Naive thymus-derived CD4-positive, alpha-beta T cell (primary cell): ENCODE results near the gene ZNF469. TPM values are rescaled to one million over a fixed set of nuclear protein-coding genes. Genes with fewer than 3 reads are reported as not detected.
"Not testable (repeated sequence)": the region's sequence is repeated elsewhere in the genome, so short reads cannot be mapped to it uniquely, and the experiment has no call there.

Experiments used
- ATAC-seq: fragments of 150-1000 bp; cut with Tn5 transposase; 2 replicates; pipeline ENCODE4 v1.10.0; 2021; ENCODE audit warnings: mild to moderate bottlenecking, moderate library complexity
- CTCF ChIA-PET: fragments of 350-600 bp; sonication (Branson Sonifier 250); formaldehyde crosslinking; loops from one replicate; lab custom pipeline; 2021; ENCODE audit warnings: antibody characterized with exemption; lab: Charles Lee
- POLR2A ChIA-PET: fragments of 350-600 bp; sonication (Branson Sonifier 250); formaldehyde crosslinking; loops from one replicate; lab custom pipeline; 2021; ENCODE audit warnings: antibody characterized with exemption, inconsistent platforms; lab: Charles Lee
- DNase-seq, 9 donors: peaks; one replicate each; pipeline versions ENCODE4 v3.0.0 to v3.0.0-alpha.2; 2020 to 2022; ENCODE audit warnings: mixed read lengths in 1 of 9
- H3K27ac ChIP-seq: one replicate; pipeline ENCODE4 v1.7.0; 2013; ENCODE audit warnings: mild to moderate bottlenecking, low read depth, low read length, moderate library complexity
- H3K27me3 ChIP-seq, 2 donors: one replicate each; pipeline ENCODE4 v1.7.0; 2013; ENCODE audit warnings: low read length in 2 of 2, mild to moderate bottlenecking in 2 of 2, moderate library complexity in 2 of 2; ENCODE audit not compliant: control insufficient read depth in 2 of 2, insufficient read depth in 2 of 2
- H3K36me3 ChIP-seq, 3 experiments: 1 replicate in 2 of 3; 2 replicates in 1 of 3; pipeline ENCODE4 v1.7.0; 2013; ENCODE audit warnings: low read length in 3 of 3, mild to moderate bottlenecking in 3 of 3, moderate library complexity in 1 of 3; ENCODE audit not compliant: insufficient read depth in 3 of 3, control insufficient read depth in 2 of 3
- H3K4me1 ChIP-seq, 2 donors: one replicate each; pipeline ENCODE4 v1.7.0; 2013; ENCODE audit warnings: low read length in 2 of 2, mild to moderate bottlenecking in 2 of 2, moderate library complexity in 1 of 2; ENCODE audit not compliant: control insufficient read depth in 2 of 2, insufficient read depth in 2 of 2
- H3K4me3 ChIP-seq: 2 replicates; pipeline ENCODE4 v1.7.0; 2013; ENCODE audit warnings: mild to moderate bottlenecking, low read length
- H3K9me3 ChIP-seq, 3 experiments: 1 replicate in 2 of 3; 2 replicates in 1 of 3; pipeline ENCODE4 v1.7.0; 2013; ENCODE audit warnings: low read length in 3 of 3; ENCODE audit not compliant: control insufficient read depth in 2 of 3
- H3K27ac Mint-ChIP-seq, 9 donors: one replicate each; pipeline ENCODE4 v1.8.0; 2020 to 2022; ENCODE audit warnings: mixed read lengths in 9 of 9, mild to moderate bottlenecking in 8 of 9, moderate library complexity in 5 of 9, inconsistent platforms in 2 of 9
- H3K27me3 Mint-ChIP-seq, 5 donors: one replicate each; pipeline ENCODE4 v1.8.0; 2021 to 2022; ENCODE audit warnings: mixed read lengths in 5 of 5, mild to moderate bottlenecking in 1 of 5
- H3K36me3 Mint-ChIP-seq, 5 donors: one replicate each; pipeline ENCODE4 v1.8.0; 2020 to 2022; ENCODE audit warnings: mixed read lengths in 5 of 5, mild to moderate bottlenecking in 3 of 5, inconsistent platforms in 1 of 5
- H3K4me1 Mint-ChIP-seq, 7 donors: one replicate each; pipeline ENCODE4 v1.8.0; 2020 to 2022; ENCODE audit warnings: mixed read lengths in 7 of 7, mild to moderate bottlenecking in 3 of 7, inconsistent platforms in 1 of 7
- H3K4me3 Mint-ChIP-seq, 10 donors: one replicate each; pipeline ENCODE4 v1.8.0; 2020 to 2022; ENCODE audit warnings: mild to moderate bottlenecking in 10 of 10, mixed read lengths in 10 of 10, moderate library complexity in 6 of 10, inconsistent platforms in 2 of 10
- H3K9me3 Mint-ChIP-seq, 11 donors: one replicate each; pipeline ENCODE4 v1.8.0; 2020 to 2022; ENCODE audit warnings: mixed read lengths in 11 of 11, mild to moderate bottlenecking in 4 of 11, inconsistent platforms in 1 of 11, moderate library complexity in 1 of 11
- intact Hi-C, 2 donors: fragments of 100-400 bp; cut with micrococcal nuclease; formaldehyde crosslinking; loops; one replicate each; pipeline ENCODE4 v1.15.1; 2023
- polyA plus RNA-seq, 2 donors: library from polyadenylated mRNA; unstranded; fragments of 300-500 nt; fragmentation: Illumina TruSeq; gene quantifications; one replicate each; pipeline ENCODE4 v1.2.3, GENCODE V29; 2021
- total RNA-seq, 6 experiments: library from RNA in 5 of 6; stranded (reverse) in 5 of 6; gene quantifications; 1 replicate in 5 of 6; 2 replicates in 1 of 6; pipeline ENCODE4 v1.2.3 and lab custom pipeline; 2021 to 2026

The ZNF469 gene
- total and polyA plus RNA-seq, 7 experiments from 2014 or later: 0.07 to 1.6 (median 1.1) TPM; not detected in 1

DNA sequence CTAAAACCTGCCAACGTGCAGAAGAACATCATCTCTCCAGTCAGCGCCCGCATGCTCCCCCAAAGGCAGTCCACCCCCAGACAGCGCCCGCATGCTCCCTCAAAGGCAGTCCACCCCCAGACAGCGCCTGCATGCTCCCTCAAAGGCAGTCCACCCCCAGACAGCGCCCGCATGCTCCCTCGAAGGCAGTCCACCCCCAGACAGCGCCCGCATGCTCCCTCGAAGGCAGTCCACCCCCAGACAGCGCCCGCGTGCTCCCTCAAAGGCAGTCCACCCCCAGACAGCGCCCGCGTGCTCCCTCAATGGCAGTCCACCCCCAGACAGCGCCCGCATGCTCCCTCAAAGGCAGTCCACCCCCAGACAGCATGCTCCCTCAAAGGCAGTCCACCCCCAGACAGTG, 22.4 kb upstream of the ZNF469 start:
- H3K4me1 ChIP-seq, H3K27ac Mint-ChIP-seq, H3K4me1 Mint-ChIP-seq, H3K27ac ChIP-seq, intact Hi-C loops, POLR2A ChIA-PET, H3K4me3 ChIP-seq, DNase-seq, H3K4me3 Mint-ChIP-seq, ATAC-seq, H3K27me3 ChIP-seq, H3K9me3 ChIP-seq, H3K36me3 ChIP-seq, CTCF ChIA-PET: not testable (repeated sequence)
- H3K27me3 Mint-ChIP-seq: peaks cover 9 to 29% (median 19%) of the 10 kb centered on the region in 5 donors
- H3K9me3 Mint-ChIP-seq: peaks cover 0 to 28% (median 11%) of the 10 kb centered on the region in 11 donors
- H3K36me3 Mint-ChIP-seq: peaks cover 0 to 15% (median 0%) of the 10 kb centered on the region in 5 donors

- H3K9me3 ChIP-seq: peaks cover 0 to 5% (median 0%) of the 10 kb centered on the region in 3 experiments
- no peaks in the 10 kb centered on the region for H3K27me3 ChIP-seq
- H3K27ac ChIP-seq: no peak overlapping the region
- peaks cover 0 to 15% (median 0%) of the 10 kb centered on the region in 5 donors for H3K36me3 Mint-ChIP-seq
- H3K36me3 ChIP-seq: no peaks in the 10 kb centered on the region
- ChIA-PET POLR2A (no interaction called here), CTCF (no interaction called here)
- no peak overlapping the region for H3K4me3 ChIP-seq
- H3K9me3 Mint-ChIP-seq: peaks cover 0 to 28% (median 11%) of the 10 kb centered on the region in 11 donors
- intact Hi-C loops: no loop called here
- ATAC-seq (no peak), DNase-seq (no peak)
- H3K4me1 ChIP-seq: no peaks in the 10 kb centered on the region
- H3K27me3 Mint-ChIP-seq: peaks cover 9 to 29% (median 19%) of the 10 kb centered on the region in 5 donors
- H3K4me3 Mint-ChIP-seq: no peak overlapping the region
- no peaks in the 10 kb centered on the region for H3K4me1 Mint-ChIP-seq
- no peak overlapping the region for H3K27ac Mint-ChIP-seq
These were observed 21.8 kb upstream of the ZNF469 start for GRCh38 chr16:88360999-88361398.

DNA sequence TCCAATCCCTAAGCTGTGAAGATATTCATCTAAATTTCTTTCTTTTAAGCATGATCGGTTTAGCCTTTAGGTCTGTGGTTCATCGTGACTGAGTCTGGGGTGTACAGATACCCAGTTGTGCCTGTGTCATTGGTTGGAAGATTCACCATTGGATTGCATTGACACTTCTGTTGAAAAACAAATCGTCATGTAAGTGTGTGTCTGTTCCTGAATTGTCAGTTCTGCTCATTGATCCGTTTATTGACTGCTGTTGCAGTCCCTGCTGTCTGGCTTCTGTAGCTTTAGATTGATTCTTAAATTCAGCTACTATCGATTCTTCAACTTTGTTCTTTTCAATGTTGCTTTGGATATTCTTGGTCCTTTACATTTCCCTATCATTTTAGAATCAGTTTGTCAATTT, 21.0 kb upstream of the ZNF469 start:
- no peak overlapping the region for H3K4me3 ChIP-seq
- Mint-ChIP-seq H3K4me3 (no peak overlapping the region), H3K36me3 (peaks cover 0 to 15% (median 0%) of the 10 kb centered on the region in 5 donors), H3K9me3 (peaks cover 0 to 28% (median 11%) of the 10 kb centered on the region in 11 donors), H3K27me3 (peaks cover 9 to 29% (median 19%) of the 10 kb centered on the region in 5 donors), H3K4me1 (no peaks in the 10 kb centered on the region), H3K27ac (no peak overlapping the region)
- no peaks in the 10 kb centered on the region for H3K27me3 ChIP-seq
- DNase-seq (no peak), ATAC-seq (no peak)
- ChIA-PET CTCF (no interaction called here), POLR2A (no interaction called here)
- intact Hi-C loops: no loop called here
- peaks cover 0 to 5% (median 0%) of the 10 kb centered on the region in 3 experiments for H3K9me3 ChIP-seq
- H3K27ac ChIP-seq: no peak overlapping the region
- no peaks in the 10 kb centered on the region for H3K36me3 ChIP-seq
- no peaks in the 10 kb centered on the region for H3K4me1 ChIP-seq

GRCh38 chr16:88363239-88363891, 19.4 kb upstream of the ZNF469 start:
- POLR2A ChIA-PET: no interaction called here
- no peaks in the 10 kb centered on the region for H3K4me1 Mint-ChIP-seq
- no peak for DNase-seq
- H3K27me3 Mint-ChIP-seq: peaks cover 9 to 29% (median 19%) of the 10 kb centered on the region in 5 donors
- H3K4me1 ChIP-seq: no peaks in the 10 kb centered on the region
- ATAC-seq: no peak
- no peak overlapping the region for H3K4me3 ChIP-seq
- peaks cover 0 to 28% (median 11%) of the 10 kb centered on the region in 11 donors for H3K9me3 Mint-ChIP-seq
- H3K36me3 Mint-ChIP-seq: peaks cover 0 to 15% (median 0%) of the 10 kb centered on the region in 5 donors
- H3K4me3 Mint-ChIP-seq: no peak overlapping the region
- H3K27me3 ChIP-seq: no peaks in the 10 kb centered on the region
- H3K27ac Mint-ChIP-seq: no peak overlapping the region
- H3K9me3 ChIP-seq: peaks cover 0 to 5% (median 0%) of the 10 kb centered on the region in 3 experiments
- intact Hi-C loops: no loop called here
- no peak overlapping the region for H3K27ac ChIP-seq
- CTCF ChIA-PET: no interaction called here
- H3K36me3 ChIP-seq: no peaks in the 10 kb centered on the region

DNA sequence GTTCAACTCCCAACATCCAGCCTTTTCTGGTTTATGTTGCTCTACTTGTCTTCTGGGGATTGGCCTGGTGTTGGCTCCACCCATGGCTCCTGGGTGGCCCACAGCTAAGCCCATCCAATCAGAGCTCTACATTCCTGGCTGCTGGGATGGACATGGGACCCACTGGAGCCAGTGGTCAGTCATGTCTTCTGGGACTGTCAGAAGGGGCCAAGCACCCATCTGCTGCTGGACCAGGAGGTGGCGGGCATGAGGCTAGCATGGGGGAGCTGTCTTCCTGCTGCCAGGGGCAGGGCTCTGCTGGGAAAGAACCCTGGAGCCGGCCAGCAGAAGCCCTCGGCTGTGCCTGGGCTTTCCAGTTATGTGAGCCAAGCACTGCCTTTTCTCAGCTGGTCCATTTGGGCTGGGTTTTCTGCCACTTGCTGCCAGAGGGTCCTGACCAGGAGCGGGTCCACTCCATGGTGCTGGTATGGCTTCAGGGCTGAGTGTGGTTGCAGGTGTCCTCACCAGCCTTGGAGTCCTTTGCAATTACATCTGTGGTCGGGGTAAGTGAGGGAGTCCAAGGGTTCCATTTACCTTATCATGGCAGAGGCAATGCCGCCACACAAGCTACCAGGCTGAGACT, 17.4 kb upstream of the ZNF469 start:
- Histone ChIP-seq H3K27ac (no peak overlapping the region), H3K27me3 (no peaks in the 10 kb centered on the region), H3K4me1 (no peaks in the 10 kb centered on the region), H3K36me3 (no peaks in the 10 kb centered on the region), H3K4me3 (no peak overlapping the region), H3K9me3 (peaks cover 0 to 5% (median 0%) of the 10 kb centered on the region in 3 experiments)
- intact Hi-C loops: no loop called here
- H3K9me3 Mint-ChIP-seq: peaks cover 0 to 26% (median 11%) of the 10 kb centered on the region in 11 donors
- DNase-seq (no peak), ATAC-seq (no peak)
- H3K27ac Mint-ChIP-seq: no peak overlapping the region
- peaks cover 0 to 15% (median 0%) of the 10 kb centered on the region in 5 donors for H3K36me3 Mint-ChIP-seq
- ChIA-PET CTCF (no interaction called here), POLR2A (no interaction called here)
- peaks cover 9 to 26% (median 19%) of the 10 kb centered on the region in 5 donors for H3K27me3 Mint-ChIP-seq
- no peaks in the 10 kb centered on the region for H3K4me1 Mint-ChIP-seq
- no peak overlapping the region for H3K4me3 Mint-ChIP-seq

DNA sequence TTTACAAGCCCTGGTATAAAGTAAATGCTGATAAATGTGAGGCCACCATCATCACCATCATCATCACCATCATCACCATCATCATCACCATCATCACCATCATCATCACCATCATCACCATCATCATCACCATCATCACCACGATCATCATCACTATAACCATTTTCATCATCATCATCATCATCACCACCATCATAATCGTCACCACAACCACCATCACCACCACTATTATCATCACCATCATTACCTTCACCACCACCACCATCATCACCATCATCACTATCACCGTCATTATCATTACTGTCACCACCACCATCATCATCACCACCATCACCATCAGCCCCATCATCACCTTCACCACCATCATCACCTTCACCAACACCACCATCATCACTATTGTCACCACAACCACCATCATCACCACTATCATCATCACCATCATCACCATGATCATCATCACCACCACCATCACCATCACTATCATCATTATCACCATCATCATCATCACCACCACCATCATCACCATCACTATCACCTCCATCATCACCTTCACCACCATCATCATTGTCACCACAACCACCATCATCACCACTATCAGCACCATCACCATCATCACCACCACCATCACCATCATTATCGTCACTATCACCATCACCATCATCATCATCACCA, 16.6 kb upstream of the ZNF469 start:
- ATAC-seq: no peak
- intact Hi-C loops: no loop called here
- Histone ChIP-seq H3K27me3 (no peaks in the 10 kb centered on the region), H3K27ac (no peak overlapping the region), H3K36me3 (no peaks in the 10 kb centered on the region), H3K9me3 (peaks cover 0 to 5% (median 0%) of the 10 kb centered on the region in 3 experiments), H3K4me3 (no peak overlapping the region), H3K4me1 (no peaks in the 10 kb centered on the region)
- POLR2A ChIA-PET: no interaction called here
- Mint-ChIP-seq H3K27ac (no peak overlapping the region), H3K4me3 (no peak overlapping the region), H3K4me1 (no peaks in the 10 kb centered on the region), H3K27me3 (peaks cover 9 to 26% (median 19%) of the 10 kb centered on the region in 5 donors), H3K9me3 (peaks cover 0 to 25% (median 11%) of the 10 kb centered on the region in 11 donors), H3K36me3 (peaks cover 0 to 15% (median 0%) of the 10 kb centered on the region in 5 donors)
- no peak for DNase-seq
- CTCF ChIA-PET: no interaction called here
